Activated naive CD4-positive, alpha-beta T cell treated with anti-CD3 and anti-CD28 coated beads for 36 hours (primary cell): ENCODE results near the gene KCNE4. TPM values are rescaled to one million over a fixed set of nuclear protein-coding genes. Genes with fewer than 3 reads are reported as not detected.

Source experiments
- CTCF ChIA-PET: fragments of 350-600 bp; sonication (Branson Sonifier 250); formaldehyde crosslinking; loops from one replicate; lab custom pipeline; 2021; ENCODE audit warnings: antibody characterized with exemption; lab: Charles Lee
- DNase-seq: peaks from one replicate; pipeline ENCODE4 v3.0.0-alpha.2; 2020
- H3K27ac Mint-ChIP-seq: one replicate; pipeline ENCODE4 v1.8.0; 2021; ENCODE audit warnings: mild to moderate bottlenecking, mixed read lengths
- H3K27me3 Mint-ChIP-seq: one replicate; pipeline ENCODE4 v1.8.0; 2021; ENCODE audit warnings: low read depth, mixed read lengths
- H3K36me3 Mint-ChIP-seq: one replicate; pipeline ENCODE4 v1.8.0; 2021; ENCODE audit warnings: low read depth, mixed read lengths
- H3K4me1 Mint-ChIP-seq: one replicate; pipeline ENCODE4 v1.8.0; 2021; ENCODE audit warnings: low read depth, mixed read lengths
- H3K4me3 Mint-ChIP-seq: one replicate; pipeline ENCODE4 v1.8.0; 2021; ENCODE audit warnings: mild to moderate bottlenecking, moderate library complexity, mixed read lengths
- H3K9me3 Mint-ChIP-seq: one replicate; pipeline ENCODE4 v1.8.0; 2021; ENCODE audit warnings: mixed read lengths
- intact Hi-C: fragments of 100-400 bp; cut with micrococcal nuclease; formaldehyde crosslinking; loops from one replicate; pipeline ENCODE4 v1.15.1; 2023
- total RNA-seq, 2 experiments: library from RNA; stranded (reverse); gene quantifications; one replicate each; pipeline ENCODE4 v1.2.3, GENCODE V29; 2021

KCNE4 gene
- total RNA-seq, 2 experiments from 2014 or later = not detected

- no peak overlapping the region for H3K4me3 Mint-ChIP-seq
- CTCF ChIA-PET = no interaction called here
- H3K36me3 Mint-ChIP-seq = no peaks in the 10 kb centered on the region
- H3K4me1 Mint-ChIP-seq = peaks cover 2% of the 10 kb centered on the region
- intact Hi-C loops = no loop called here
- no peaks in the 10 kb centered on the region for H3K9me3 Mint-ChIP-seq
- H3K27me3 Mint-ChIP-seq = peaks cover 3% of the 10 kb centered on the region
- no peak for DNase-seq
- no peak overlapping the region for H3K27ac Mint-ChIP-seq
Observed at GRCh38 chr2:223043164-223043941, 8.6 kb upstream of the KCNE4 start.

DNA sequence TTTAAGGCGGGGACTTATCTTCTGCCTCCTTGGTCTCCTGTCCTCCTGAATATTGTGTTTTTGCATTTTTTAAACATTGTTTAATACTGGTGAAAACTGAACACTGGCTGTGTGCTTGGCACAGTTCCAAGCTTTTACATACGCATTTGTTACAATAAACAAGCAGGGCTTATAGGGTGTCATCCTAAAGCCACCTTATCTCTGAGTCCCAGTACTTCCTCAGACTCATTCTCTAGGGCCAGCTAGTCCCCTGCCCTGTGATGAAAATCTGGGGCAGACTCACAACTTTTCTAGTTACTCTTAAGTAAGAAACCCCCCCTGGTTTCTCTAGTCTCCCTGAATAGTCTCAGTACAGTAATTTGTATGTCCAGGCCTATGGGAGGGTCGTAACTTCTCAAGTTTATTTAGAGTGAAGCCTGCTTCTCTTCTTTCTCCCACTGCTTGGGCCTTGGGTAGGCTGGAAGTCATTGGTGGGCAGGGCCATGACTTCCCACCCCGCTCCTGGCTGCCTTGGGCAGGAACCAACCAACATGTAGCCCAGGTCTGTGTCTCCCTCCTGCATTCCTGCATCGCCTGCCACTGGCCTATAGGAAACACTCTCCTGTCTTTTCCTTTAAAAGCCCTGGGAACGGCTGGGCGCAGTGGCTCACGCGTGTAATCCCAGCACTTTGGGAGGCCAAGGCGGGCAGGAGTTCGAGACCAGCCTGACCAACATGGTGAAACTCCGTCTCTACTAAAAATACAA lies 7.7 kb upstream of the KCNE4 start:
- Mint-ChIP-seq H3K4me1 (peaks cover 2% of the 10 kb centered on the region), H3K36me3 (no peaks in the 10 kb centered on the region), H3K27ac (no peak overlapping the region), H3K27me3 (peaks cover 3% of the 10 kb centered on the region), H3K9me3 (no peaks in the 10 kb centered on the region), H3K4me3 (no peak overlapping the region)
- DNase-seq = no peak
- intact Hi-C loops = no loop called here
- CTCF ChIA-PET = no interaction called here

DNA sequence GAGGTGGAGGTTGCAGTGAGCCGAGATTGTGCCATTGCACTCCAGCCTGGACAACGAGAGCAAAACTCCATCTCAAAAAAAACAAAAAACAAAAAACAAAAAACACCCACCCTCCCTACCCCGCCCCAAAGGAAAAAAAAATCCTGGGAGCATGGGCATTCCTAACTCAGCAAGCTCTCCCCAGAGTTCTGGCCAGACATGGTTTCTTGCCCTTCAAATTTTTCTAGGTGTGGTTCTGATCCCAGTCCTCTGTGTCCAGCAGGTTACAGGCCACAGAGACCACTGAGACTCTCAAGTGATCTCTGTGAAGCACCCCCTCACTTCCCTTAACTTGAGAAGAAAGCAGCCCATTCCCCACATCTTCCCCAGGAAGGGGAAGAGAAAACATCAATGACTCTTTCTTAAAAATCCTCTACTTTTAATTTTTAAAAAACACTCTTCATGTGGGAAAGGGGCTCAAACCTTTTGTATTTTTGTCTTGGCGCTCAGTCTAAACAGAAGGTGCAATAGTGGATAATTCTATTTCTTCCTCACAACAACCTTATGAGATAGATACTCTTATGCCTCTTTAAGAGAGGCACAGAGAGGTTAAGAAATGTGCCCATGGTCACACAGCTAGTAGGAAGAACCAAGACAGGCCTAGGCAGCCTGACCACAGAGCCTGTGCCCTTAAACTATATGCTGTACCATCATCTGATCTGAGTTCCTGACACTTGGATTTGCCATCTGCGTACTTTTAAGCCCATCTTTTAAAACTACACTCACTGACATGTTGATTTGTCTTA lies 6.9 kb upstream of the KCNE4 start:
- no peak for DNase-seq
- Mint-ChIP-seq H3K9me3 (no peaks in the 10 kb centered on the region), H3K4me3 (no peak overlapping the region), H3K4me1 (peaks cover 2% of the 10 kb centered on the region), H3K36me3 (no peaks in the 10 kb centered on the region), H3K27me3 (peaks cover 3% of the 10 kb centered on the region), H3K27ac (no peak overlapping the region)
- CTCF ChIA-PET = interaction anchor here (0.6 kb wide), 1 partner anchor 1011 kb away, joined by 3 read pairs; no protein-coding TSS in a partner anchor
- intact Hi-C loops = no loop called here

GRCh38 chr2:223046470-223047040 lies 5.4 kb upstream of the KCNE4 start:
- Mint-ChIP-seq H3K27me3 (peaks cover 6% of the 10 kb centered on the region), H3K36me3 (no peaks in the 10 kb centered on the region)

GRCh38 chr2:223047260-223047761 lies 4.7 kb upstream of the KCNE4 start:
- Mint-ChIP-seq H3K27me3 (peaks cover 6% of the 10 kb centered on the region), H3K27ac (no peak overlapping the region)
- intact Hi-C loops = no loop called here

More at GRCh38 chr2:223046470-223047040, 5.4 kb upstream of the KCNE4 start:
- intact Hi-C loops = no loop called here
- peaks cover 2% of the 10 kb centered on the region for H3K4me1 Mint-ChIP-seq
- no peaks in the 10 kb centered on the region for H3K9me3 Mint-ChIP-seq
- CTCF ChIA-PET = no interaction called here
- no peak overlapping the region for H3K4me3 Mint-ChIP-seq
- no peak for DNase-seq
- H3K27ac Mint-ChIP-seq = no peak overlapping the region

DNA sequence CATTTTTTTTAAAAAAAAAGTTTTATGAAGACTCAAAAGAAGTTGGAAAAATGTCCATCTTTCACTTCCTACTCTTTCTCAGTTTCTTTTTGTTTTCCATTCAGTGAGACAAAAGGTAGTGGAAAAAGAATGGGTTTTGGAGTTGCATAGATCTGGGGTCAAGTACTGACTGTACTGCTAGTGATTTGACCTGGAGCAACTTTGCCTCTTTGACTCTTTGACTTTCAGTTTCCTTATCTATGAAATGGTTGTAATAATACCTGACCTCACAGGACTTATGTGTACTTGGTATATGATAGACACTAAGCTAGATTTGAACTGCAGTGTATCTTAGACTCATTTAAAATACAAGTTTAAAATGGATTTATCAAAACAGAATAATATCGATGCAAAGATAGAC lies 3.5 kb upstream of the KCNE4 start:
- no peaks in the 10 kb centered on the region for H3K36me3 Mint-ChIP-seq
- DNase-seq = no peak
- intact Hi-C loops = no loop called here
- H3K4me3 Mint-ChIP-seq = no peak overlapping the region
- H3K4me1 Mint-ChIP-seq = peaks cover 2% of the 10 kb centered on the region
- H3K27me3 Mint-ChIP-seq = peaks cover 6% of the 10 kb centered on the region
- CTCF ChIA-PET = no interaction called here
- no peak overlapping the region for H3K27ac Mint-ChIP-seq
- H3K9me3 Mint-ChIP-seq = no peaks in the 10 kb centered on the region

More at GRCh38 chr2:223047260-223047761, 4.7 kb upstream of the KCNE4 start:
- CTCF ChIA-PET = interaction anchor here (0.7 kb wide), 1 partner anchor 76 kb away, joined by 4 read pairs; no protein-coding TSS in a partner anchor
- Mint-ChIP-seq H3K36me3 (no peaks in the 10 kb centered on the region), H3K4me3 (no peak overlapping the region), H3K9me3 (no peaks in the 10 kb centered on the region), H3K4me1 (peaks cover 2% of the 10 kb centered on the region)
- no peak for DNase-seq

- H3K4me1 Mint-ChIP-seq = no peaks in the 10 kb centered on the region
- intact Hi-C loops = no loop called here
- no peak overlapping the region for H3K4me3 Mint-ChIP-seq
- H3K27ac Mint-ChIP-seq = no peak overlapping the region
- CTCF ChIA-PET = no interaction called here
- DNase-seq = no peak
- H3K36me3 Mint-ChIP-seq = no peaks in the 10 kb centered on the region
- no peaks in the 10 kb centered on the region for H3K9me3 Mint-ChIP-seq
- peaks cover 10% of the 10 kb centered on the region for H3K27me3 Mint-ChIP-seq
Observed at GRCh38 chr2:223049356-223049755, 2.6 kb upstream of the KCNE4 start.

GRCh38 chr2:223050188-223050587 lies 1.8 kb upstream of the KCNE4 start:
- H3K4me1 Mint-ChIP-seq = no peaks in the 10 kb centered on the region
- H3K27ac Mint-ChIP-seq = no peak overlapping the region
- intact Hi-C loops = no loop called here

DNA sequence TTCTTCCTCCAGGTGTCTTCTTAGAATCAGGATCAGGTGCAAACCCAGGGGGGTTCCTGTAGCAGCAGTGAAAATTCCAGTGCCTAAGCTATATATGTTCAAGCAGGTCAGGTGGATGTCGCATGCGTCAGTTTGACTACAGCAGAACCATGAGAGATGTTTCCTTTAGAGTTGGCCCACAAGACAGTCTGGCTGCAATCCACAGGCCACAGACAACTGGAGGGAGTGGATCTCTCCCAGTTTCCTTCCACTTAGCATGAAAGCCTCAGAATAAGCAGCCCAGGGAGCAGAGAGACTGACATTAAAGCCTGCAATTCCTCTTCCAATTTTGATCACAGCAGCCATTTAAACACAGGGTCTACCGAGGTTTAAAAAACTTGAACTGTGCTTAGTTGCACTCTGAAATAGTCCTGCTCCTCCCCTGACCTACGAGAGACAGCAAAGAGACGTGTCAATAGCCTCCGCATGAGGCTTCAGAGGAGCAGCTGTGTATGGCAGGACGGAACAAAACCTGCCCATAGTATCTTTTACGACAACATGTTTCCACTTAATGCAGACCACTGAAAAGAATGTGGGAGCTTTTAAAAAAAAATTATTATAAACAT lies 988 bp upstream of the KCNE4 start:
- Mint-ChIP-seq H3K36me3 (no peaks in the 10 kb centered on the region), H3K4me3 (no peak overlapping the region), H3K4me1 (no peaks in the 10 kb centered on the region), H3K27me3 (peaks cover 12% of the 10 kb centered on the region), H3K9me3 (no peaks in the 10 kb centered on the region), H3K27ac (no peak overlapping the region)
- intact Hi-C loops = no loop called here
- CTCF ChIA-PET = no interaction called here
- no peak for DNase-seq

More at GRCh38 chr2:223050188-223050587, 1.8 kb upstream of the KCNE4 start:
- CTCF ChIA-PET = no interaction called here
- H3K9me3 Mint-ChIP-seq = no peaks in the 10 kb centered on the region
- H3K36me3 Mint-ChIP-seq = no peaks in the 10 kb centered on the region
- no peak overlapping the region for H3K4me3 Mint-ChIP-seq
- no peak for DNase-seq
- H3K27me3 Mint-ChIP-seq = peaks cover 12% of the 10 kb centered on the region

DNA sequence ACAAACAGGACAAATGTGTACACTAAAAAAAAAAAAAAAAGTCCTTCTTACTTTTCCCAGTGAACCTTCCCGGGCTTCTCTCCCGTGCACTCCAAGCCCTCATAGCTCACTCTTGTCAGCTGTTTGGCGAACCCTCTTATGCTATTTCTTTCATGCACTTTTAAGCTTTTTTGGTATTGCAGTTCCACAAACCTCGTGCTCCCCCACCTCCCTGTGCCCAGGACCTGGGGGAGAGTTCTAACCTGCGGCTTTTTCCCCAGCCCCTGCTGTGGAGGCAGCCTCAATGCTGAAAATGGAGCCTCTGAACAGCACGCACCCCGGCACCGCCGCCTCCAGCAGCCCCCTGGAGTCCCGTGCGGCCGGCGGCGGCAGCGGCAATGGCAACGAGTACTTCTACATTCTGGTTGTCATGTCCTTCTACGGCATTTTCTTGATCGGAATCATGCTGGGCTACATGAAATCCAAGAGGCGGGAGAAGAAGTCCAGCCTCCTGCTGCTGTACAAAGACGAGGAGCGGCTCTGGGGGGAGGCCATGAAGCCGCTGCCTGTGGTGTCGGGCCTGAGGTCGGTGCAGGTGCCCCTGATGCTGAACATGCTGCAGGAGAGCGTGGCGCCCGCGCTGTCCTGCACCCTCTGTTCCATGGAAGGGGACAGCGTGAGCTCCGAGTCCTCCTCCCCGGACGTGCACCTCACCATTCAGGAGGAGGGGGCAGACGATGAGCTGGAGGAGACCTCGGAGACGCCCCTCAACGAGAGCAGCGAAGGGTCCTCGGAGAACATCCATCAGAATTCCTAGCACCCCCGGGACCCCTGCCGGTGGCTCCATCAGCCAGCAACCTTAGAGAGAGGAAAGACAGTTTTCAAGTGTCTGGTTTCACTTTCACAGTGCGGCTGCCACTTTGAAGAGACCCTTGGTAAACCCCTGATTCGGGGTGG lies 826 bp downstream of the KCNE4 start:
- Mint-ChIP-seq H3K4me1 (no peaks in the 10 kb centered on the region), H3K27ac (no peak overlapping the region), H3K27me3 (peaks cover 9% of the 10 kb centered on the region), H3K4me3 (no peak overlapping the region), H3K9me3 (no peaks in the 10 kb centered on the region), H3K36me3 (no peaks in the 10 kb centered on the region)
- intact Hi-C loops = no loop called here
- DNase-seq = no peak
- CTCF ChIA-PET = interaction anchor here (1.0 kb wide), 1 partner anchor 81 kb away, joined by 4 read pairs; no protein-coding TSS in a partner anchor
